Activated CD4-positive, alpha-beta T cell treated with anti-CD3 and anti-CD28 coated beads, Interleukin-2, Interleukin-6, amounts not matched to agents 100 ng/mL and 50 ng/mL, durations not matched to agents 16 hours and 8 hours (primary cell): ENCODE measurements around the gene CEMIP2.
A peak's percentile ranks its signal among the peaks of the same experiment; 100 is the strongest.

ENCODE experiments used
- DNase-seq: peaks from one replicate; pipeline ENCODE4 v3.0.0-alpha.2; 2020

CEMIP2 gene

GRCh38 chr9:71746758-71747125, 21.6 kb downstream of the CEMIP2 start:
- DNase-seq: no peak

- no peak for DNase-seq
These were observed 22.1 kb downstream of the CEMIP2 start for GRCh38 chr9:71746023-71746757.

GRCh38 chr9:71744754-71745521, 23.4 kb downstream of the CEMIP2 start:
- DNase-seq: no peak

GRCh38 chr9:71743882-71744281, 24.4 kb downstream of the CEMIP2 start:
- DNase-seq: no peak

- no peak for DNase-seq
These were observed 25.1 kb downstream of the CEMIP2 start for GRCh38 chr9:71743217-71743705.

- no peak for DNase-seq
These were observed 25.6 kb downstream of the CEMIP2 start for GRCh38 chr9:71742703-71743102.

GRCh38 chr9:71741926-71742648, 26.2 kb downstream of the CEMIP2 start:
- no peak for DNase-seq

- no peak for DNase-seq
These were observed 28.1 kb downstream of the CEMIP2 start for GRCh38 chr9:71740199-71740598.

GRCh38 chr9:71737455-71737854, 30.9 kb downstream of the CEMIP2 start:
- DNase-seq: no peak

GRCh38 chr9:71736236-71736635, 32.1 kb downstream of the CEMIP2 start:
- DNase-seq: no peak

GRCh38 chr9:71734950-71735349, 33.4 kb downstream of the CEMIP2 start:
- DNase-seq: peak; percentile 29

GRCh38 chr9:71733176-71733575, 35.1 kb downstream of the CEMIP2 start:
- DNase-seq: no peak

GRCh38 chr9:71729816-71730526, 38.3 kb downstream of the CEMIP2 start:
- DNase-seq: no peak

- DNase-seq: no peak
These were observed 41.6 kb downstream of the CEMIP2 start for GRCh38 chr9:71726723-71727122.

GRCh38 chr9:71725590-71726338, 42.5 kb downstream of the CEMIP2 start:
- DNase-seq: no peak

GRCh38 chr9:71721855-71722254, 46.5 kb downstream of the CEMIP2 start:
- no peak for DNase-seq

- no peak for DNase-seq
These were observed 48.8 kb downstream of the CEMIP2 start for GRCh38 chr9:71719562-71719961.

- DNase-seq: no peak
These were observed 49.2 kb downstream of the CEMIP2 start for GRCh38 chr9:71719088-71719487.

- DNase-seq: no peak
These were observed 52.0 kb downstream of the CEMIP2 start for GRCh38 chr9:71716138-71716909.

- no peak for DNase-seq
These were observed 57.5 kb downstream of the CEMIP2 start for GRCh38 chr9:71710856-71711255.

- DNase-seq: no peak
These were observed 58.1 kb downstream of the CEMIP2 start for GRCh38 chr9:71710201-71710600.
